Neuronal stem cell (in vitro differentiated cells): Measurements from ENCODE around the gene C14orf93.

Source experiments
- DNase-seq: peaks from one replicate; pipeline ENCODE4 v3.0.0-alpha.2; 2013; ENCODE audit warnings: low spot score
- H2AFZ ChIP-seq: one replicate; pipeline ENCODE4 v1.6.1; 2013; ENCODE audit warnings: mild to moderate bottlenecking, low read length, inconsistent platforms
- H2AK5ac ChIP-seq: 2 replicates; pipeline ENCODE4 v1.6.1; 2013; ENCODE audit warnings: low read depth, mild to moderate bottlenecking, inconsistent platforms, low read length, moderate library complexity, mixed read lengths
- H2BK120ac ChIP-seq: 2 replicates; pipeline ENCODE4 v1.6.1; 2013; ENCODE audit warnings: low read depth, mild to moderate bottlenecking, inconsistent platforms, low read length, moderate library complexity, mixed read lengths
- H2BK12ac ChIP-seq: one replicate; pipeline ENCODE4 v1.6.1; 2013; ENCODE audit warnings: low read length, inconsistent platforms
- H2BK15ac ChIP-seq: 2 replicates; pipeline ENCODE4 v1.6.1; 2013; ENCODE audit warnings: mild to moderate bottlenecking, low read length, inconsistent platforms, mixed read lengths
- H2BK5ac ChIP-seq: one replicate; pipeline ENCODE4 v1.6.1; 2013; ENCODE audit warnings: inconsistent platforms, mild to moderate bottlenecking, low read length, moderate library complexity
- H3K14ac ChIP-seq: one replicate; pipeline ENCODE4 v1.6.1; 2013; ENCODE audit warnings: low read length, inconsistent platforms
- H3K18ac ChIP-seq: 2 replicates; pipeline ENCODE4 v1.6.1; 2013; ENCODE audit warnings: low read length, inconsistent platforms
- H3K23ac ChIP-seq: 2 replicates; pipeline ENCODE4 v1.6.1; 2013; ENCODE audit warnings: low read depth, mild to moderate bottlenecking, mixed read lengths, low read length, inconsistent platforms; ENCODE audit not compliant: poor library complexity
- H3K27ac ChIP-seq: replicated peaks from 3 replicates; pipeline ENCODE4 v1.5.1; 2013; ENCODE audit warnings: low read length, inconsistent platforms
- H3K27me3 ChIP-seq, 3 experiments: 2 replicates each; pipeline ENCODE4 v1.6.1; 2013; ENCODE audit warnings: low read length in 3 of 3, mild to moderate bottlenecking in 2 of 3, inconsistent platforms in 1 of 3, low read depth in 1 of 3, mixed read lengths in 1 of 3, moderate library complexity in 1 of 3; ENCODE audit not compliant: control insufficient read depth in 3 of 3, insufficient read depth in 3 of 3
- H3K36me3 ChIP-seq, 2 donors: replicated peaks in 1 of 2; 2 replicates each; pipeline ENCODE4 v1.6.1; 2013; ENCODE audit warnings: low read length in 2 of 2; ENCODE audit not compliant: control insufficient read depth in 2 of 2, insufficient read depth in 2 of 2
- H3K4ac ChIP-seq: 2 replicates; pipeline ENCODE4 v1.6.1; 2013; ENCODE audit warnings: inconsistent platforms, mild to moderate bottlenecking, low read length, moderate library complexity
- H3K4me1 ChIP-seq, 2 donors: 1 replicate in 1 of 2; 2 replicates in 1 of 2; pipeline ENCODE4 v1.6.1; 2013; ENCODE audit warnings: low read length in 2 of 2, low read depth in 1 of 2; ENCODE audit not compliant: control insufficient read depth in 2 of 2, insufficient read depth in 1 of 2
- H3K4me2 ChIP-seq: one replicate; pipeline ENCODE4 v1.6.1; 2013; ENCODE audit warnings: mild to moderate bottlenecking, low read length, inconsistent platforms; ENCODE audit not compliant: insufficient read depth, poor library complexity, severe bottlenecking
- H3K4me3 ChIP-seq, 2 donors: 2 replicates each; pipeline ENCODE4 v1.5.1; 2013; ENCODE audit warnings: low read length in 2 of 2, mild to moderate bottlenecking in 2 of 2, inconsistent platforms in 1 of 2, moderate library complexity in 1 of 2
- H3K79me1 ChIP-seq: one replicate; pipeline ENCODE4 v1.6.1; 2013; ENCODE audit warnings: low read depth, mild to moderate bottlenecking, inconsistent platforms, low read length, moderate library complexity
- H3K9ac ChIP-seq: one replicate; pipeline ENCODE4 v1.6.1; 2013; ENCODE audit warnings: mild to moderate bottlenecking, low read depth, low read length, inconsistent platforms; ENCODE audit not compliant: poor library complexity
- H3K9me3 ChIP-seq, 2 donors: replicated peaks in 1 of 2; 2 replicates each; pipeline versions ENCODE3 to v1.6.1; 2013; ENCODE audit warnings: low read length in 2 of 2, mild to moderate bottlenecking in 2 of 2, inconsistent platforms in 1 of 2, low read depth in 1 of 2, mixed read lengths in 1 of 2, moderate library complexity in 1 of 2; ENCODE audit not compliant: control insufficient read depth in 2 of 2, insufficient read depth in 1 of 2
- H4K8ac ChIP-seq: one replicate; pipeline ENCODE4 v1.6.1; 2013; ENCODE audit warnings: low read depth, mild to moderate bottlenecking, inconsistent platforms, low read length, moderate library complexity
- H4K91ac ChIP-seq: one replicate; pipeline ENCODE4 v1.6.1; 2013; ENCODE audit warnings: low read length, low read depth, mild to moderate bottlenecking, inconsistent platforms; ENCODE audit not compliant: poor library complexity
- WGBS, 2 donors: extraction: QIAGEN DNeasy Blood & Tissue Kit; methylation state at CpG; one replicate each; pipeline ENCODE4 v1.1.7; 2013; ENCODE audit warnings: missing lambda C conversion rate in 2 of 2, mixed read lengths in 1 of 2; ENCODE audit not compliant: insufficient read length in 2 of 2, insufficient replicate concordance in 1 of 2; ENCODE audit errors: extremely low coverage in 2 of 2; 5-methylcytosine and 5-hydroxymethylcytosine counted together

C14orf93 gene

DNA sequence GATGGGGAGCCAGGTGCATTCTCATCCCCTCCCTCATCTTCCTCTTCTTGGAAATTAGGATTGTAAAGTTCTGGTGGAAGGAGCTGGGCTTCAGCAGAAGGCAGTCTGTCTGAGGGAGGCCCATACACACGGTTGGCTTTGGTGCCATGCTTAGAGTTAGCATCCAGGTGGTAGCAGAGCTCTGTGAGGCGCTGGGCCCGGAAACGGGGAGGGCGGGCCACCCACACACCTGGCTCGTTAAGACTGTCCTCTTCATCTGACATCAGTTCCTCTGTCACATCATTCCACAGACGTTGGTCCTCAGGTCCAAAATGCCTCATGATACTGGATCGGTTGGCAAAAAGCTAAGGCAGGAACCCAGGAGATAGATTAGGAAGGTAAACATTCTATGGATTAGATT is 22.7 kb downstream of the C14orf93 start:
- Histone ChIP-seq H3K27me3 (no peaks in the 10 kb centered on the region), H3K23ac (no peak overlapping the region), H2BK12ac (no peak overlapping the region), H4K8ac (no peak overlapping the region), H3K4ac (no peak overlapping the region), H3K79me1 (no peaks in the 10 kb centered on the region), H3K4me3 (no peak overlapping the region), H2BK120ac (no peak overlapping the region), H3K18ac (peak overlapping the region; percentile 41), H3K9me3 (peaks cover 0 to 2% of the 10 kb centered on the region in 2 donors), H3K36me3 (peaks cover 0 to 24% of the 10 kb centered on the region in 2 donors), H2BK5ac (no peak overlapping the region), H3K4me2 (no peak overlapping the region), H3K4me1 (no peaks in the 10 kb centered on the region), H3K14ac (no peak overlapping the region), H2AFZ (no peak overlapping the region), H4K91ac (no peak overlapping the region), H3K27ac (no peak overlapping the region), H3K9ac (no peak overlapping the region), H2BK15ac (no peak overlapping the region), H2AK5ac (no peak overlapping the region)
- no CpG with 5 or more reads among the region's 8 CpGs for WGBS, 2 donors
- DNase-seq: no peak

DNA sequence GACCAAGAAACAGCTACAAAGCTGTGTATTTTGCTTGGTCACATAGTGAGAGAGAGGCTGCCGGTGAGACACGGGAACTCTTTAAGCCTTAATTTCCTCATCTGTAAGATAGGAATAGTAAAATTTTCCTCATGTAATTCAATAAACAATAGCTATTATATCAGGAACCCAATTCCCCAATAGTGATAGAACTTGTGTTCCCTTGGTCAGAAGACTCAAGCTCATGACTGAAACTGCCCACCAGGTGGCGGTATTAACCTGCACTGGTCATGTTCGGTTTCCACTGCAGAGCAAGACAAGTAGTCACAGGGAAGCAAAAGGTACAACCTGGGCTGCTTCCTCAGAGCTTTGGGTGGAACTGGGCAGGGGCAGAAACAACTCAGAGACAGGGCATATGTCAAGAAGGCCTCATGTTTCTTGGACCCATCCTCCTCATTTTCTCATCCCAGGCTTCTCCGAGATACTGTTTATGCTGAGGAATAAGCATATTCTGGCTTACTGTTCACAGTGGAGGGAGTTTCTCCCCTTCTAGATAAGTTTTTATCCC is 23.4 kb downstream of the C14orf93 start:
- no peak overlapping the region for H4K91ac ChIP-seq
- no peak overlapping the region for H2BK120ac ChIP-seq
- no peak overlapping the region for H3K4ac ChIP-seq
- H3K9ac ChIP-seq: no peak overlapping the region
- DNase-seq: peak; percentile 87
- no peak overlapping the region for H2AFZ ChIP-seq
- no peaks in the 10 kb centered on the region for H3K27me3 ChIP-seq
- no peak overlapping the region for H3K4me2 ChIP-seq
- no peak overlapping the region for H3K4me3 ChIP-seq
- no peak overlapping the region for H3K14ac ChIP-seq
- peaks cover 0 to 24% of the 10 kb centered on the region in 2 donors for H3K36me3 ChIP-seq
- H3K79me1 ChIP-seq: peaks cover 2% of the 10 kb centered on the region
- H3K27ac ChIP-seq: no peak overlapping the region
- H3K18ac ChIP-seq: no peak overlapping the region
- H2BK15ac ChIP-seq: no peak overlapping the region
- H3K9me3 ChIP-seq: peaks cover 0 to 2% of the 10 kb centered on the region in 2 donors
- no peak overlapping the region for H3K23ac ChIP-seq
- no peaks in the 10 kb centered on the region for H3K4me1 ChIP-seq
- H2AK5ac ChIP-seq: no peak overlapping the region
- no peak overlapping the region for H4K8ac ChIP-seq
- no peak overlapping the region for H2BK12ac ChIP-seq
- H2BK5ac ChIP-seq: no peak overlapping the region
- no CpG with 5 or more reads among the region's 5 CpGs for WGBS, 2 donors

DNA sequence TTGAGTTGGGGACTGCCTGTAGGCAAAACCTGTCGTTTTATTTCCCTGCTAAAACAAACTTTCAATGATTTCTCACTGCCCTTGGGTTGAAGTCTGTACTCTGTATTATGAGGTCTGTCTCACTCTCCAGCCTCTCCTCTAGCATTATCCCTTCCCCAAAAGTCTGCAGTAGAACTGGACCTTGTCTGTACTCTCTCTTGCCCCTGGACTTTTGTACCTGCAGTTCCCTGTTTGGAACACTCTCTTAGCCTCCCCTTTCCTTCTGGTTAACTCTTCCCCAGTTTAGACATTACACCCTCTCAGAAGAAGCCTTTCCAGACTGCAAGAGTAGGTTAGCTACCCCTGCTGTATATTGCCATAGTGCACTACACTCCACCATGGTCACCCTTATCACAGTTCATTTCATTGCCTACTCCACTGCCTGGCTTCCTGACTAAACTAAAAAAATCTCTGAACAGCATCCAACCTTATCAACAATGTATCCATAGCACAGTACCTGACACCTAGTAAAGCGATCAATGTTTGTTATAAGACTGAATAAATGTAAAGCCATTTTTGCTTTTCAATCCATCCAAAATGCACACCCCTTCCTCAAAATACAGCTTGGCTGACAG is 23.9 kb downstream of the C14orf93 start:
- Histone ChIP-seq H3K18ac (no peak overlapping the region), H3K14ac (no peak overlapping the region), H2BK12ac (no peak overlapping the region), H2AK5ac (no peak overlapping the region), H2AFZ (no peak overlapping the region), H2BK5ac (no peak overlapping the region), H3K4me2 (no peak overlapping the region), H3K4me3 (no peak overlapping the region), H3K27ac (no peak overlapping the region), H3K9me3 (peaks cover 0 to 2% of the 10 kb centered on the region in 2 donors), H3K79me1 (peaks cover 7% of the 10 kb centered on the region), H3K9ac (no peak overlapping the region), H2BK120ac (no peak overlapping the region), H3K36me3 (peaks cover 0 to 24% of the 10 kb centered on the region in 2 donors), H3K27me3 (no peaks in the 10 kb centered on the region), H2BK15ac (no peak overlapping the region), H3K4me1 (no peaks in the 10 kb centered on the region), H4K91ac (no peak overlapping the region), H3K23ac (no peak overlapping the region), H3K4ac (no peak overlapping the region), H4K8ac (no peak overlapping the region)
- no CpG with 5 or more reads among the region's 2 CpGs for WGBS, 2 donors
- no peak for DNase-seq

DNA sequence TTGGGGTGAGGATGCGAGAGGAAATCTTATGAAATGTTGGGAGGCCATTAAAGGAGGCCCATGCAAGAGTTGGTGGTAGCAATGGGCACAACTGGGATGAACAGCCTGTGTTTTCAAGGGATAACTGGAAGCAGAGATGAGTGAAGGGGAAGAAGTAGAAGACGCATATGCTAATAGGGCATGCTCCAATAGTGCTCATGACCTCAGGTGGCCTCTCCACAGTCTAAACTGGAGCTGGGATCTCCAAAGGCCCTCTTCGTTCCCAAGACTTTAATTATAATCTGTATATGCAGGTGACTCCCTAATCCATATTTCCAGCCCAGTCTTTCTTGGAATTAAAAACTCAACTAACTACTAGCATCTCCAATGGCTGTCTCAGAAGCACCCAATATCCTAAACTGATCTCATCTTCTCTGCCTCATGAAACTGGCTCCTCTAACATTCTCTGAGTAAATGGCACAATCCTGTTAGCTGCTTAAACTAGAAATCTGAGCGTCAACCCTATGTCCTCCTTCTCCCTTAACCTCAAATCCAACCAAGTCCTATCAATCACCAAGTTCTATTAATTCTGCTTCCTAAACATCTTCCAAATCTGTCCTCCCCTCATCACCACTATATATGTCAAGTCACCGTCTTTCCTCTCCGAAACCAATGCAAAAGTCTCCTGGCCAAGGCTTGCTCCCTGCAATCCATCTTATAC is 24.8 kb downstream of the C14orf93 start:
- H2BK12ac ChIP-seq: no peak overlapping the region
- peaks cover 9% of the 10 kb centered on the region for H3K79me1 ChIP-seq
- no peak overlapping the region for H3K23ac ChIP-seq
- no peak overlapping the region for H2BK15ac ChIP-seq
- peaks cover 0 to 2% of the 10 kb centered on the region in 2 donors for H3K4me1 ChIP-seq
- no peak overlapping the region for H3K4ac ChIP-seq
- no CpG with 5 or more reads among the region's 6 CpGs for WGBS, 2 donors
- peaks cover 0 to 26% of the 10 kb centered on the region in 2 donors for H3K36me3 ChIP-seq
- no peaks in the 10 kb centered on the region for H3K27me3 ChIP-seq
- no peak overlapping the region for H3K14ac ChIP-seq
- no peak overlapping the region for H3K9ac ChIP-seq
- no peak overlapping the region for H2BK120ac ChIP-seq
- no peak overlapping the region for H3K27ac ChIP-seq
- no peak overlapping the region for H3K18ac ChIP-seq
- H3K9me3 ChIP-seq: peaks cover 0 to 2% of the 10 kb centered on the region in 2 donors
- H3K4me2 ChIP-seq: no peak overlapping the region
- no peak overlapping the region for H4K8ac ChIP-seq
- H2BK5ac ChIP-seq: no peak overlapping the region
- no peak overlapping the region for H3K4me3 ChIP-seq
- no peak overlapping the region for H4K91ac ChIP-seq
- no peak for DNase-seq
- no peak overlapping the region for H2AK5ac ChIP-seq
- no peak overlapping the region for H2AFZ ChIP-seq
